Fibroblast of upper back skin (primary cell): Measurements from ENCODE around the gene CHCT1.

Source experiments
- DNase-seq: peaks from one replicate; pipeline ENCODE4 v3.0.0-alpha.2; 2013

Gene CHCT1

GRCh38 chr17:60445144-60445543 lies 22.9 kb downstream of the CHCT1 start:
- no peak for DNase-seq

GRCh38 chr17:60447375-60447774 lies 25.1 kb downstream of the CHCT1 start:
- DNase-seq, result no peak

- no peak for DNase-seq
These were observed 28.8 kb downstream of the CHCT1 start for GRCh38 chr17:60451071-60451470.

DNA sequence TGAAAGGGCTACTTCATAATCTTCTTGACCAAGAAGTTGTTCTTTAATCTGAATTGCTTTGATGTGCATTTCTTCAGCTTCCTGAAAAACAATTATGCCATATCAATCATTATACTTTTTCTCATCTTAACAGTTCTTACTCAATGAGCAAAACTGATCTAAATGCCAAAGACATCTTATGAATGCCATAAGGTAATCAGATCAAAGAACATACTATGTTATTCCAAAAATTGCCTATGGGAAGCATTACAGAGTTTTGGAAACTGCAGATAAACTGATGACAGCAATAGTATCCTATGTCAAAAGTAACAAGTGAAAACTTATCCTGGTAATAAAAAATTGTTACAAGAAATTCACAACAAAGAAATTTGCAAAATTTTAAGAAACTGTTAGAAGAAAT lies 29.7 kb downstream of the CHCT1 start:
- DNase-seq, result no peak

GRCh38 chr17:60455378-60455777 lies 33.1 kb downstream of the CHCT1 start:
- DNase-seq, result no peak

- DNase-seq, result no peak
These were observed 34.9 kb downstream of the CHCT1 start for GRCh38 chr17:60457148-60457547.

DNA sequence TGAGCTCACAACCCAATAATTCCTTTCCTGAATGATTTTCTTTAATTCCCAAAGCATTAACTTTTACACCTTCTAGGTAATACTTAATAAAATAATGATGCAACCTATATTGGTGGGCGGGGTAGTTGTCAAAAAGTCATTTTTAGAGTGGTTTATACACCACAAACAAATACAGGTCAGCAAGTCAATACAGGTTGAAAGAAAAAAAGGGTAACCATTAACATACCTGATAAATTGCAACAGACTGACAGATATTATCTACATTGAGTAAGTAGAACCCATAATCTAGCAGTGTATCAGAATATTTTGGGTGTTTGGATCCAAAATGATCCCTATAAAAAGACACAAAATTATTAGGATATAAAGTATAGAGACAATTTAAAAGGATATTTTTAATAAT lies 39.3 kb downstream of the CHCT1 start:
- DNase-seq, result no peak

GRCh38 chr17:60463157-60463835 lies 41.0 kb downstream of the CHCT1 start:
- no peak for DNase-seq

DNA sequence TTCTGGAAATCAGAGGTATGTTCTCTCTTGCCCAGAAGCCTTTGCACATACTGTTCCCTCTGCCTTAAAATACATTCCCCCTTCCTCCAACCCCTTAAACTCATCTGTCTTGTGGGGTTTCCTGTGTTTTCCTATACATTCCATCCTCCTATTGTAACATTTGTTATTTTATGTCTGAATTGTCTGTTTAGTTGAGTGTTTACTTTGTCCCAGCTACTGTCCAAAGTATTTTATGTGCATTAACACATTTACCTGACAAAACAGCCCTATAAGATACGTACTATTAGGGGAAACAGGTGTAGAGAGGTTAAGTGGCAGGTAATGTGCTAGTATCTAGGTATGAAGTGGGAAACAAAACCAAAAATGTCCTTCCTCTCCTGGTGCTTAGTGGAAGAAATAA lies 42.1 kb downstream of the CHCT1 start:
- no peak for DNase-seq

DNA sequence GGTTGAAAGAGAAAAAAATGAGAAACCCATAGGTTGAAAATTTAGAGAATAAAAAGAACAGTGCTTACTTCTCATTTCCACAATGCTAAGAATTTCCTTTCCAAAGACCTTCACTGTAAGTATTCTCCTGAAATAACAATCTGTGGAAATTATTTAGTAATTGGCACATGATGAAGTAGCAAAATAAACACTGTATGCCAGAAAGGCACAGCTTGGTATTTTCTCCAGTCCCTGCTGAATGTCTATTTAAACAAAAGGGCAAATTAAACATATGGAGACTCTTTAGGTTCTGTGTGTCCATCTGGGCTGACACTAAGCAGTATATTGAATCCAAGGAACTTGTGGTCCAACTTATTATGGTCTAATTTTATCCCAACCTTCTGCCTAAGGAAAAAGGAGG lies 46.1 kb downstream of the CHCT1 start:
- peak; percentile 1 for DNase-seq

GRCh38 chr17:60471451-60471850 lies 49.2 kb downstream of the CHCT1 start:
- DNase-seq, result no peak

GRCh38 chr17:60472449-60472848 lies 50.2 kb downstream of the CHCT1 start:
- DNase-seq, result no peak

DNA sequence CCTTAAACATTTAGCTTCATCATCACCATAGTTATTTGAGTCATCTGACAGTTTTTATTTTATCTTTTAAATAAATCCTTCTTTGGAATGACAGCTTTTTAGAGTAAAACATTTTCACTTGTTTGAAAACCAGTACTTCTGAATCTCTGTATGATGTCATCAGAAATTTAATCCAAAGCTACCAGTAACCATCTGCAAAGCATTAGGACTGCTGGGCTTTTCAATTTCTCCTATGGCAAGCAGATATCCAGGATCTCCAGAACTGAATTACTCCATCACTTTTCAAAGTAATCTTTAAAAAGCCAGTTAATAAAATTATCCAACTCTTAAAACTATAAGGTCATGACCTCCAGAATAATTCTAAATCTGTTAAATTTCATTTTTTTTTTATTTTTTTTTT lies 51.5 kb downstream of the CHCT1 start:
- peak; percentile 48 for DNase-seq
